K562 (cell line): ENCODE results near the gene NAA15. TPM values are rescaled to one million over a fixed set of nuclear protein-coding genes. Genes with fewer than 3 reads are reported as not detected.

Experiments used
- ATAC-seq: fragments of 200-7000 bp; cut with Tn5 transposase; 3 replicates; pipeline ENCODE4 v1.9.1; 2020; ENCODE audit warnings: moderate library complexity
- BruUV-seq: library from RNA; stranded (reverse); fragments of 400-500 nt; replicated peaks from 2 replicates; lab custom pipeline; 2021; lab: Mats Ljungman, UMichigan
- CTCF ChIA-PET: fragments of 300-600 bp; formaldehyde crosslinking; extraction: SDS; loops from one replicate; lab custom pipeline; 2021; ENCODE audit warnings: low intra/inter-chr PET ratio; lab: Yijun Ruan, JAX
- POLR2A ChIA-PET: fragments of 300-600, 350-650 bp; sonication (Branson Sonifier 250); formaldehyde crosslinking; extraction: SDS; loops from one replicate; lab custom pipeline; 2021; ENCODE audit warnings: antibody characterized with exemption, inconsistent platforms; lab: Yijun Ruan, JAX
- DNase-seq, 4 experiments: peaks; one replicate each; pipeline versions ENCODE4 v3.0.0 to v3.0.0-alpha.2; 2011 to 2018; ENCODE audit warnings: low spot score in 3 of 4, mixed read lengths in 3 of 4; ENCODE audit errors: extremely low read depth in 1 of 4
- FAIRE-seq: peaks from 2 replicates; lab custom pipeline; 2011; peaks lifted over from hg19 to GRCh38; lab: Jason Lieb, UNC
- H2AFZ ChIP-seq: 2 replicates; pipeline ENCODE4 v1.6.0; 2011; ENCODE audit warnings: low read depth, low read length, control low read depth, inconsistent platforms
- H3K27ac ChIP-seq: fragments of 200-600 bp; 3 replicates; pipeline ENCODE4 v1.8.0; 2011; ENCODE audit warnings: low read depth, mild to moderate bottlenecking, control low read depth, inconsistent platforms, low read length, moderate library complexity, mixed read lengths; ENCODE audit errors: extremely low read depth
- H3K27me3 ChIP-seq, 2 experiments: fragments of 300-600 bp in 1 of 2; 2 replicates in 1 of 2; 3 replicates in 1 of 2; pipeline versions ENCODE4 v1.6.0 to v1.8.0; 2011; ENCODE audit warnings: inconsistent platforms in 2 of 2, low read length in 2 of 2, mild to moderate bottlenecking in 1 of 2, mixed read lengths in 1 of 2, moderate library complexity in 1 of 2; ENCODE audit not compliant: control insufficient read depth in 2 of 2, insufficient read depth in 2 of 2
- H3K36me3 ChIP-seq: fragments of 300-600 bp; 3 replicates; pipeline ENCODE4 v1.8.0; 2011; ENCODE audit warnings: mild to moderate bottlenecking, low read length, inconsistent platforms; ENCODE audit not compliant: control insufficient read depth, insufficient read depth
- H3K4me1 ChIP-seq, 2 experiments: fragments of 200-600 bp in 1 of 2; replicated peaks in 1 of 2; 2 replicates in 1 of 2; 3 replicates in 1 of 2; pipeline versions ENCODE4 v1.5.1 to v1.8.0; 2011; ENCODE audit warnings: inconsistent platforms in 2 of 2, low read length in 2 of 2, mild to moderate bottlenecking in 1 of 2, mixed read lengths in 1 of 2, moderate library complexity in 1 of 2; ENCODE audit not compliant: control insufficient read depth in 2 of 2, insufficient read depth in 2 of 2
- H3K4me2 ChIP-seq: 2 replicates; pipeline ENCODE4 v1.6.1; 2011; ENCODE audit warnings: low read length, control low read depth, inconsistent platforms, mixed read lengths; ENCODE audit not compliant: insufficient read depth
- H3K4me3 ChIP-seq: fragments of 200-600 bp; sonication (generic), shearing (Covaris generic); 2 replicates; pipeline ENCODE4 v1.5.1; 2016; ENCODE audit warnings: control low read depth, inconsistent platforms
- H3K79me2 ChIP-seq: fragments of 200-600 bp; 3 replicates; pipeline ENCODE4 v1.8.0; 2011; ENCODE audit warnings: low read length, inconsistent platforms; ENCODE audit not compliant: control insufficient read depth, insufficient read depth
- H3K9ac ChIP-seq, 2 experiments: 2 replicates each; pipeline versions ENCODE4 v1.6.0 to v1.6.1; 2011; ENCODE audit warnings: low read depth in 2 of 2, low read length in 2 of 2, control low read depth in 1 of 2, inconsistent platforms in 1 of 2, mild to moderate bottlenecking in 1 of 2, mixed read lengths in 1 of 2; ENCODE audit not compliant: insufficient read depth in 1 of 2
- H3K9me1 ChIP-seq: one replicate; pipeline ENCODE4 v1.6.0; 2011; ENCODE audit warnings: inconsistent platforms, mild to moderate bottlenecking, low read length, moderate library complexity; ENCODE audit not compliant: control insufficient read depth, insufficient read depth
- H3K9me3 ChIP-seq: replicated peaks from 2 replicates; pipeline ENCODE4 v1.5.1; 2011; ENCODE audit warnings: low read depth, low read length, inconsistent platforms; ENCODE audit not compliant: control insufficient read depth, insufficient read depth
- H4K20me1 ChIP-seq: replicated peaks from 2 replicates; pipeline ENCODE4 v1.6.1; 2011; ENCODE audit warnings: low read length, inconsistent platforms, mixed read lengths; ENCODE audit not compliant: control insufficient read depth, insufficient read depth
- LARP7 ChIP-seq: fragments of 450-650 bp; IDR thresholded peaks from 2 replicates; pipeline ENCODE4 v1.6.1; 2016
- MNT ChIP-seq, 2 experiments: fragments of 450-650 bp; conservative IDR thresholded peaks; 2 replicates each; pipeline ENCODE4 v1.6.1; 2017; ENCODE audit warnings: mild to moderate bottlenecking in 2 of 2, moderate library complexity in 2 of 2
- PHTF2 ChIP-seq: fragments of 250-450 bp; sonication (Bioruptor Pico); IDR thresholded peaks from 2 replicates; pipeline ENCODE4 v1.5.0; 2021; ENCODE audit warnings: mild to moderate bottlenecking
- RBM39 ChIP-seq: fragments of 200-400 bp; formaldehyde crosslinking; optimal IDR thresholded peaks from 2 replicates; pipeline ENCODE3; 2018; ENCODE audit warnings: low read depth, low read length
- SIRT6 ChIP-seq: IDR thresholded peaks from one replicate; pipeline ENCODE4 v1.6.1; 2012; ENCODE audit warnings: low read depth, mild to moderate bottlenecking, control low read depth, inconsistent platforms, low read length, moderate library complexity
- TAF7 ChIP-seq: fragments of 450-650 bp; IDR thresholded peaks from 2 replicates; pipeline ENCODE4 v1.6.1; 2016; ENCODE audit warnings: missing genetic modification characterization, missing compliant biosample characterization
- ZNF175 ChIP-seq: fragments of 200-800 bp; sonication (Bioruptor generic); IDR thresholded peaks from 2 replicates; pipeline ENCODE4 v1.6.1; 2016; ENCODE audit warnings: low read depth, mild to moderate bottlenecking, missing genetic modification characterization, missing compliant biosample characterization
- ZNF224 ChIP-seq: sonication (generic); formaldehyde crosslinking; IDR thresholded peaks from 2 replicates; pipeline ENCODE4 v1.8.0; 2022; ENCODE audit warnings: mild to moderate bottlenecking, missing genetic modification reagents
- ZNF398 ChIP-seq: fragments of 250-450 bp; sonication (Bioruptor Pico); IDR thresholded peaks from 2 replicates; pipeline ENCODE4 v1.8.0; 2021; ENCODE audit warnings: moderate library complexity, mild to moderate bottlenecking, inconsistent platforms
- ZNF407 ChIP-seq: fragments of 450-650 bp; IDR thresholded peaks from 2 replicates; pipeline ENCODE4 v1.6.1; 2016; ENCODE audit warnings: low read depth
- ZNF507 ChIP-seq: conservative IDR thresholded peaks from 2 replicates; pipeline ENCODE4 v1.6.1; 2017; ENCODE audit warnings: missing genetic modification characterization, missing compliant biosample characterization
- WGBS: fragments of 100-300 bp; shearing (Covaris generic); methylation state at CpG from one replicate; pipeline ENCODE4 v1.1.6; 2016; ENCODE audit warnings: low coverage, mixed read lengths; ENCODE audit not compliant: insufficient coverage; ENCODE audit errors: missing lambda C conversion rate; 5-methylcytosine and 5-hydroxymethylcytosine counted together
- in situ Hi-C: fragments of 300-500 bp; cut with MboI; formaldehyde crosslinking; loops from 4 replicates; pipeline ENCODE4 v1.15.0; 2018; ENCODE audit warnings: inconsistent platforms, mixed read lengths
- intact Hi-C: fragments of 100-400 bp; cut with micrococcal nuclease; formaldehyde crosslinking; loops from 2 replicates; pipeline ENCODE4 v1.14.2; 2022
- polyA plus RNA-seq, 8 experiments: library from polyadenylated mRNA; depleted of rRNA in 4 of 8; stranded (reverse) in 5 of 8; unstranded in 3 of 8; fragments of >200 nt; fragmentation: Nextera tagmentation in 2 of 8; fragmentation: Illumina TruSeq in 1 of 8; extraction: Ambion mirVana in 2 of 8; extraction: Trizol in 1 of 8; gene quantifications; 2 replicates each; pipeline versions ENCODE4 v1.2.1 to v1.2.3, GENCODE V29; 2011 to 2014; ENCODE audit warnings: inconsistent platforms in 1 of 8, missing spikeins in 1 of 8
- total RNA-seq, 7 experiments: library from RNA; depleted of rRNA in 6 of 7; stranded (reverse); fragments of >200 nt in 6 of 7; fragmentation: Illumina TruSeq in 2 of 7; extraction: Trizol in 2 of 7; gene quantifications; 2 replicates each; pipeline versions ENCODE4 v1.2.1 to v1.2.3, GENCODE V29; 2011 to 2021; ENCODE audit warnings: low replicate concordance in 1 of 7

NAA15 gene
- total and polyA plus RNA-seq, 9 of the 15 experiments (the other 6 are each of a cell fraction or from before 2014, with no cell fraction given) = 37.8 to 117 (median 63.2) TPM

GRCh38 chr4:139458999-139459398 lies 157.7 kb downstream of the NAA15 start:
- no peak for FAIRE-seq
- TF ChIP-seq ZNF224 = no peak
- TF ChIP-seq ZNF407 = no peak
- no peak for TF ChIP-seq TAF7 (tag)
- TF ChIP-seq RBM39 = no peak
- no peak for TF ChIP-seq MNT (conservative IDR thresholded peaks at IDR 0.05)
- TF ChIP-seq PHTF2 (CRISPR knock-in tag) = no peak
- no peak for TF ChIP-seq LARP7
- TF ChIP-seq SIRT6 = no peak
- no peak for TF ChIP-seq ZNF507 (tag)
- no peak for TF ChIP-seq ZNF398 (CRISPR knock-in tag)
- no peak for TF ChIP-seq ZNF175 (CRISPR knock-in tag)

More at GRCh38 chr4:139458999-139459398, 157.7 kb downstream of the NAA15 start:
- Histone ChIP-seq H3K4me2 (no peak overlapping the region), H3K79me2 (peaks cover 24% of the 10 kb centered on the region), H3K9me3 (no peaks in the 10 kb centered on the region), H3K9ac (no peak overlapping the region), H3K9me1 (no peaks in the 10 kb centered on the region), H3K4me1 (peaks cover 12 to 18% of the 10 kb centered on the region in 2 experiments; a peak in 4 of 5 replicates), H4K20me1 (no peaks in the 10 kb centered on the region), H3K27ac (no peak overlapping the region), H3K36me3 (no peaks in the 10 kb centered on the region), H3K4me3 (no peak overlapping the region), H3K27me3 (no peaks in the 10 kb centered on the region), H2AFZ (no peak overlapping the region)
- DNase-seq = no peak
- in situ Hi-C loops = no loop called here
- ChIA-PET CTCF (no interaction called here), POLR2A (interaction anchor here (1.2 kb wide), 1 partner anchor 18 kb away, joined by 3 read pairs; no protein-coding TSS in a partner anchor)
- intact Hi-C loops = no loop called here
- WGBS = 84% methylated on average over 3 of the region's 3 CpGs
- no peak for ATAC-seq
- BruUV-seq = no TSS peak
